HG02798 (cell line): Measurements from ENCODE around the gene ABCC10.
"Not testable (repeated sequence)": the region's sequence is repeated elsewhere in the genome, so short reads cannot be mapped to it uniquely, and the experiment has no call there.

ENCODE experiments used
- ATAC-seq: cut with Tn5 transposase; IDR thresholded peaks from one replicate; pipeline ENCODE4 v1.9.1; 2021; ENCODE audit warnings: mild to moderate bottlenecking; ENCODE audit not compliant: unreplicated experiment, poor library complexity

Gene ABCC10

GRCh38 chr6:43491750-43492661 is 64.7 kb downstream of the ABCC10 start:
- no peak for ATAC-seq

- no peak for ATAC-seq
Measured at GRCh38 chr6:43492673-43493072, 65.3 kb downstream of the ABCC10 start.

GRCh38 chr6:43493230-43493629 is 65.9 kb downstream of the ABCC10 start:
- no peak for ATAC-seq

GRCh38 chr6:43493833-43494232 is 66.5 kb downstream of the ABCC10 start:
- no peak for ATAC-seq

GRCh38 chr6:43494321-43494720 is 67.0 kb downstream of the ABCC10 start:
- no peak for ATAC-seq

- no peak for ATAC-seq
Measured at GRCh38 chr6:43494766-43495165, 67.4 kb downstream of the ABCC10 start.

- no peak for ATAC-seq
Measured at GRCh38 chr6:43495409-43495941, 68.1 kb downstream of the ABCC10 start.

- no peak for ATAC-seq
Measured at GRCh38 chr6:43496370-43497128, 69.2 kb downstream of the ABCC10 start.

GRCh38 chr6:43497129-43497396 is 69.7 kb downstream of the ABCC10 start:
- no peak for ATAC-seq

- no peak for ATAC-seq
Measured at GRCh38 chr6:43497689-43498088, 70.3 kb downstream of the ABCC10 start.

GRCh38 chr6:43498291-43498690 is 71.0 kb downstream of the ABCC10 start:
- ATAC-seq: not testable (repeated sequence)

GRCh38 chr6:43499028-43499815 is 71.9 kb downstream of the ABCC10 start:
- ATAC-seq: no peak
